IPS DF 4.7 (cell line): ENCODE measurements around the gene SMTNL1.

Experiments used
- DNase-seq: peaks from one replicate; pipeline ENCODE4 v3.0.0-alpha.2; 2013; ENCODE audit warnings: low spot score; ENCODE audit errors: extremely low read depth

The SMTNL1 gene

DNA sequence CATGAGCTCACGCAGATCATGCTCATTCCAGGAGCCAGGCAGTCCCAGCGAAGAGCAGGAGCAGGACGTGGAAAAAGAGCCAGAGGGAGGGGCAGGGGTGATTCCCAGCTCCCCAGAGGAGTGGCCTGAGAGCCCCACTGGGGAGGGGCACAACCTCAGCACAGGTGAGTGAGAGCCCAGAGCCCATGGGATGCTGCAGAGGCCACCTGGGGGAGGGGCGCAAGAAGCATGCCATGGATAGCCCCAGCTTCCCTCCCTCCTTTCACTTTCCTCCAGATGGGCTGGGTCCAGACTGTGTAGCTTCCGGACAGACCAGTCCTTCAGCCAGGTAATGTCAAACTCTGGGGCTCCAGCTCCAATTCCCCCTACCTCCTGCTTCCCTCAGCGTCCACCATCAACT lies 6.2 kb downstream of the SMTNL1 start:
- no peak for DNase-seq

DNA sequence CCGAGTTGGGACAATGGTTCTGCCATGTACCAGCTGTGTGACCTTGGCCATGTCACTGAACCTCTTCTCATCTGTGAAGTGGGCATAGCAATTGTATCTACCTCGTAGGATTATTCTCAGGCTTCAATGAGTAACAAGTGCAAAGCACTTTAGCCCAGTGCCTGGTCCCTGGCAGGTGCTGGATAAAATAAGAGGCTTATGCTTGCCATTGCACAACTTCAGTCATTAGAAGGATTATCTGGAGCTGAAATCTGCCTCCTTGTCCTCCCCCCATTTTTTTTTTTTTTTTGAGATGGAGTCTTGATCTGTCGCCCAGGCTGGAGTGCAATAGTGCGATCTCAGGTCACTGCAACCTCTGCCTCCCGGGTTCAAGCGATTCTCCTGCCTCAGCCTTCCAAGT lies 7.2 kb downstream of the SMTNL1 start:
- no peak for DNase-seq

DNA sequence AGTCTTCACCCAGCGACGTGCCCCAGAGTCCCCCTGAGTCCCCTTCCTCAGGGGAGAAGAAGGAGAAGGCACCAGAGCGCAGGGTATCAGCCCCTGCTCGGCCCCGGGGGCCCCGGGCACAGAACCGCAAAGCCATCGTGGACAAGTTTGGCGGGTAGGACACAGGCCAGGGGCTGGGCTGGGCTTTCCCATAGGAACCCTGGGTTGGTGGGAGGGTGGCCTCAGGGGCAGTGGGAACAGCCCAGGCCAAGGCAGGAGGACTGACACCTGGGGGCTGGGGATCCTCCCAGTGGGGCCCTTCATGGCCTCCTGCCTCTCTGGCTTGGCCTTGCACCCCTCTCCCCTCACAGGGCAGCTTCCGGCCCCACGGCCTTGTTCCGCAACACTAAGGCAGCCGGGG lies 8.5 kb downstream of the SMTNL1 start:
- no peak for DNase-seq

DNA sequence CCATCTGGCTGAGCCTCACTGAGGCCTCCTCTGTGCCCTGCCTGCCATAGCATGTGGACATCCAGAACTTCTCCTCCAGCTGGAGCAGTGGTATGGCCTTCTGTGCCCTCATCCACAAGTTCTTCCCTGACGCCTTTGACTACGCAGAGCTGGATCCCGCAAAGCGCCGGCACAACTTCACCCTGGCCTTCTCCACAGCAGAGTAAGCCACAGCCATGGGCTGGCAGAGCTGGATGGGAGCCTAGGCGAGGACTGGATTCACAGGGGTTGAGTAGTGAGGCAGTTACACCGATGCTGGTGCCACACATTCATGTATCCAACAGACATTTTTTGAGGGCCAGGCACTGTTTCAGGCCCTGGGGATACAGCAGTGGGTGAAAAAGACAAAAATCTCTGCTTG lies 9.1 kb downstream of the SMTNL1 start:
- no peak for DNase-seq

DNA sequence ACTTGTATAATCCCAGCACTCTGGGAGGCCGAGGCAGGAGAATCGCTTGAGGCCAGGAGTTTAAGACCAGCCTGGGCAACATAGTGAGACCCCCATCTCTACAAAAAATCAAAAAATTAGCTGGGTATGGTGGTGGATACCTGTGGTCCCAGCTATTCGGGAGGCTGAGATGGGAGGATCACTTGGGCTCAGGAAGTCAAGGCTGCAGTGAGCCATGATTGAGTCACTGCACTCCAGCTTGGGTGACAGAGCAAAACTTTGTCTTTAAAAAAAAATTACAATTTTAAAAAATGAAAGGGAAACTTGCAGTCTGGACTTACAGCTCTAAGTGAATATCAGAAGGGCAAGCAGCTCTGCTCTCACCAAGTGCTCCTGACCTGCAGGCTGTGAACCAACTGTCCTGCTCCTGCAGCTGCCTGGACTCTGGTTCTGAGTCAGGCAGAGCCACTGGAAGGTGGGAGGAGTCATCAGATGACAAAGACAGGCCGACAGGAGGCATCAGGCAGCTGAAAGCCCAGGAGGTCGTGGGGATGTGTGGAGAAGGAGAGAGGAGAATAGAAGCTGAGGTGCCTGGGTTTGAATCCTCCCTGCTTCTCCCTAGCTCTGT lies 9.6 kb downstream of the SMTNL1 start:
- no peak for DNase-seq

DNA sequence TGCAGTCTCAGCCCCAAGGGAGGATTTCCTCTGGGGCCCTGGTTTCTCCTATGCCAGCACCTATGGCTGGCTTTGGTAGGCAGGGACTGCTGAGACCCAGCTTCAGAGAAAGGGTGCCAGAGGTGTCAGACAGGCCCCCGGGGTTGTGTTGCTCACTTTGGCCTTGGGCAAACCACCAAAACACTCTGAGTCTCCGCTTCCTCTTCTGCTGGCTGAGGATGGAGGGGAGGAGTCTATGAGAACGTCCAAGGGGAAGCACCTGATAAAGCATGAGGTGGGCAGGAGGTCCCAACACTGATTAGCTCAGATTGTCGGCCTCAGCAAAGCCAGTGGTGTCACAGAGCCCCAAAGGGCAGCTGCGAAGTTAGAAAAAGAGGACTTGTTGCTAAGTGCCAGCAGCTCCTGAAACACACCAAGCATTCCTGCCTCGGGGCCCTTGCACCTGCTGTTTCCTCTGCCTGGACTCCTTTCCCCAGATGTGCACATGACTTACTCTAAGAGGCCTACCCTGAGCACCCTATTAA lies 10.5 kb downstream of the SMTNL1 start:
- DNase-seq = no peak

DNA sequence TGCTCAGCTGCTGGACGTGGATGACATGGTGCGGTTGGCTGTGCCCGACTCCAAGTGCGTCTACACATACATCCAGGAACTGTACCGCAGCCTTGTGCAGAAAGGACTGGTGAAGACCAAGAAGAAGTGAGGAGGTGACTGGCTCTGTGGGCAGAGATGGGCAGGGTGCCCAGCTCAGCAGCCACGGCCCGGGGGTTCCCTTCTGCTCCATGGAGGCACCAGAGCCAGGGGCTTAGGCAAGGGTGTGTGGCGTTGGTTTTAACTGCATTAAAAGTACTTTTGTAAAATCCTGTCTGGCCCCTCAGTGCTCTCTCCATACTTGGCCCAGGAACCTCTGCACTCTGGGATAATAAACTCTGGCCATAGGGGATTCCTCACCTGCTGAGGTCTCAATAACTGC lies 12.6 kb downstream of the SMTNL1 start:
- no peak for DNase-seq

DNA sequence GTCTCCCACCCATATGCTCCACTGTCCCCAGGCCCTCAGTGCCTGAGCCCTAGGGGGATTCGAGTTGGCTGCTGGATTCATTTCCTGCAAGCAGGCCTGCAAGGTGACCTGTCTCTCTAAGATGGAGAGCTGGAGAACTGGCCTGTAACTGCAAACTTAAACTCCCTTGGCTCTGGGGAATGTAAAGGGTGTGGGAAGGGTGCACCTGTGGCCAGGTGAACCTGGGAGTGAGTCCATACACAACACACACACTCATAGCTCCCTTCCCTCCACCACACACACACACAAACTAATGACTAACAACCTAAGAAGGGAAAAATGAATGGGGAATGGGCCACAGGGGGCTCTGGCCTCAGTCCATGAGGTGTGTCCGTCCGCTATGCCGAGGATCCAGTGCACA lies 14.5 kb downstream of the SMTNL1 start:
- no peak for DNase-seq

DNA sequence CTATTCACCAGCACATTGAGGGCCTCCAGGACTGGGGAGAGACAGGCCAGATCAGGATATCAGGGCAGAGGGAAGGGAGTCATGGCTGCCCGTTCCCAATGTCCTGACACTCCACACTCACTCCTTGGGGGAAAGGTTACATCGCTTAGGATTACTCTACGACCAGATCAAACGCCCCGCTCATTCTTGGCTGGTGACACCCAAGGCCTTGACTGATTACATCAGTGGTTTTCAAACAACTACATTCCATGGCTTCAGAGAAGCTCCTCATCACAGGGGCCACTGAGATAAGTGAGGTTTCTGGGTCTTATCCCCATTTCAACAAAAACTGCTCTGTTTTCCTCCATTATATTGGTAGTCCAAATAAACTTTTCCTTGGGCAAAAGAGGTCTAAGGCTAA lies 15.1 kb downstream of the SMTNL1 start:
- DNase-seq = no peak

DNA sequence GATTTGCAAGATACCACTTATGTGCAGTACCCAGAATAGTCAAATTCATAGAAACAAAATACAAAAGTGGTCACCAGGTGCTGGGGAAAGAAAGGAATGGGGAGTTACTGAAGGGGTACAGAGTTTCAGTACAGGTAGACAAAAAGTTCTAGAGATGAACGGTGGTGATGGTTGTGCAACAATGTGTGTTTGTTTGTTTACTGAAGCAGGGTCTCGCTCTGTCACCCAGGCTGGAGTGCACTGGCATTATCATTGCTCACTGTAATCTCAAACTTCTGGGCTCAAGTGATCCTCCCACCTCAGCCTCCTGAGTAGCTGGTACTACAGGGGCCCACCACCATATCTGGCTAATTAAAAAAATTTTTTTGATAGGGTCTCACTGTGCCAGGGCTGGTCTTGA lies 18.0 kb downstream of the SMTNL1 start:
- no peak for DNase-seq

DNA sequence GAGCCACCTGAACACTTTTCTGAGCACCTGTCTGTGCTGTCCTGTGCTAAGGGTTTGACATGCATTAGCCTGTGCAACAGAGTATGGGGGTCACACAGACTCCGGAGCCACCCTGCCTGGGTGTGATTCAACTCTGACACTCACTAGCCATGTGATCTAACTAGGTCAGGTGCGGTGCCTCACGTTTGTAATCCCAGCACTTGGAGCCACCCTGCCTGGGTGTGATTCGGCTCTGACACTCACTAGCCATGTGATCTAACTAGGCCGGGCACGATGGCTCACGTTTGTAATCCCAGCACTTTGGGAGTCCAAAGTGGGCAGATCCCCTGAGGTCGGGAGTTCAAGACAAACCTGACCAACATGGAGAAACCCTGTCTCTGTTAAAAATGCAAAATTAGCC lies 18.6 kb downstream of the SMTNL1 start:
- no peak for DNase-seq

DNA sequence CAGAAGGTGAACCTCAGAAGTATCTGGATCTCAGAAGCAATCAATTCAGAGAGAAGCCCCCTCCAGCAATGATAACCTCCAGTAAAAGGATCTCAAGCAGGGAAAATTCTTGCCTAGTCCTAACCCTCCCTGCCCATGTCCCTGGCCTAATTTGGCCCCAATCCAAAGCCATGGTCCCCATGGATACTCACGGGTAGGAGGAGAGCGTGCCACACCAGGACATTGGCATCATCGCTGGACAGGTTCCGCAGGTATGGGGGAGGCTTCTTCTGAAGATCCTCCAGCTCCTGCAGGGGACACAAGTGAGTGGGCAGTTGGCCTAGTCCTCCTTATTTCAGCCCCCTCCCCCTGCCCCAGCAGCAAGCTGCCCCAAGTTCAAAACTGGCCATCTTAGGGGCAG lies 22.8 kb downstream of the SMTNL1 start:
- no peak for DNase-seq

DNA sequence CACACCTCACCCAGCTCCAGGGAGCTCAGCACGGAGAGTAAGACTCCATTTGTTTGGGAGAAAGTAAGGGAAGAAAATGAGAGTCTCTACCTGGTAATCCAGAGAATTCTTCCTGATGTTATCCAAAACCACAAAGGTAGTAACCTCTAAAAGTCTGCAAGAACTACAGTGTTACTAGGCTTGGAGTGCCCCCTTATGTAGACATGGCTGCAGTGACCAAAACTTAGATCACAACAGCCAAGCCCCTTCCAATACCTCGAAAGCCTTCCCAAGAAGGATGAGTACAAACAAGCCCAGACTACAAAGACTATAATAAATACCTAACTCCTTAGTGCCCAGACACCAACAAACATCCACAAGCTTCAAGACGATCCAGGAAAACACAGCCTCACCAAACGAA lies 25.2 kb downstream of the SMTNL1 start:
- DNase-seq = no peak

DNA sequence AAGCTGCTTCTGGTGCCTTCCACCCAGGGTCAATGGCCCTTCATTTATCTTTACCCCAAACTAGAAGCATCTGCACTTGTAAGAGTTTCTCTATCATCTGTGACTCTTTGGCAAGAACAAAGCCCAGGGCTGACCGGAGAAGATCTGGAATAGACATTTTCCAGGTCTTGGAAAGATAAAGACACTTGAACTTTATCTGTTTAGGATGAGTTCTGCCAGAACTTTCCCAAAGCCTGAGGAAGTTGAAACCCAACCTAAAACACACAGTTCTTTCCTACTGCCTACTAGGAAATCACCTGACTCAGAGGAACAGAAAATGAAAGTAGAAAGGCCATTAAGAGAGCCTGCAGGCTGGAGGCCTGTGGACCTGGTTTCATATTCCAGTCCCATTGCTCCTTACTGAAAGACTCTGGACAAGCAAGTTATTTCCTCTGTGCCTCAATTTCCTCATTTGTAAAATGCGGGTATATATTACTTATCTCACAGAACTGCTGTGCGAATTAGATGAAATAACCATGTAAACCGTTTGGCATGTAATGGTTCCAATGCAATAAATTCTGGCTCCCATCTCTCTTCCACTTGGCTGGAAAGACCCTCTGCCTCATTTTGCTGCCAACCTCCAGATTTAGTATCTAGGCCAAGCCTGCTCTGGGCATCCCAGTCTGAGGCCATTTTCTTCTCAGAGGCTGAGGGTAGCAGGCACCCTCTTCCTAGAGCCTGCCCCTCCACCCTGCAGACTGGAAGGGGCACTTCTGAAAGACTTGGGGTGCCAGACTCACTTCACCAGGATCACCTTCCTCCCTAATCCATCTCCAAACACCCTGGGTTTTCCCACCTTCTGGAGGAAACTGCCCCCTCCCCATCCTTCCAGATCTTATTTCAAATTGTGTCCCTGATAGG lies 28.9 kb downstream of the SMTNL1 start:
- DNase-seq = no peak

DNA sequence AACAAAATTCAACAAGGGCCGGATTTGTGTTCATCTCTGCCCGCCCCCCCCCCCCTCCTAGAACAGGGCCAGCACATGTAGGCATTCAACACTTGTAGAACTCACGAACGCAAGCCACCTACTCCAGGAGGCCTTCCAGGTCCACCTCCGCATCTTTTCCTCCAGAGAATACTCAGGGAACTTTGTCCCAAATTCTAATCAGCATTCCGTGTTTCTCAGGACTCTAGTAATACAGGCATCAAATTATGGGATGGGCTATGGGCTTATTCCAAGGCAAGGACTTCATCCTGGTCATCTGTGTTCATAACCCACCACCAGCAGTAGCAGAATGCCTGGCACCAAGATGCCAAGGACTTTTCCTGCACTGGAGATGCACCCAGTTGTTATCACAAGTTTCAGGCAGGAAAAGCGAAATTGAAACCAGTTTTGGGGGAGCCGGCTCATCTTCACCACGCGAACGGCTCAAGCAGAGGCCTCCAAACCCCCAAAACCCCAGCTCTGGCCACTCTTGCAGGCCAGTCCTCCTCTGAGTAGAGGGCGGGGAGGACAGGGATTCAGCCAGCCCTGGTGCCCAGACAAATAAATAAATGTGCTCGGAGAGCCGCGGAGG lies 29.6 kb downstream of the SMTNL1 start:
- no peak for DNase-seq

DNA sequence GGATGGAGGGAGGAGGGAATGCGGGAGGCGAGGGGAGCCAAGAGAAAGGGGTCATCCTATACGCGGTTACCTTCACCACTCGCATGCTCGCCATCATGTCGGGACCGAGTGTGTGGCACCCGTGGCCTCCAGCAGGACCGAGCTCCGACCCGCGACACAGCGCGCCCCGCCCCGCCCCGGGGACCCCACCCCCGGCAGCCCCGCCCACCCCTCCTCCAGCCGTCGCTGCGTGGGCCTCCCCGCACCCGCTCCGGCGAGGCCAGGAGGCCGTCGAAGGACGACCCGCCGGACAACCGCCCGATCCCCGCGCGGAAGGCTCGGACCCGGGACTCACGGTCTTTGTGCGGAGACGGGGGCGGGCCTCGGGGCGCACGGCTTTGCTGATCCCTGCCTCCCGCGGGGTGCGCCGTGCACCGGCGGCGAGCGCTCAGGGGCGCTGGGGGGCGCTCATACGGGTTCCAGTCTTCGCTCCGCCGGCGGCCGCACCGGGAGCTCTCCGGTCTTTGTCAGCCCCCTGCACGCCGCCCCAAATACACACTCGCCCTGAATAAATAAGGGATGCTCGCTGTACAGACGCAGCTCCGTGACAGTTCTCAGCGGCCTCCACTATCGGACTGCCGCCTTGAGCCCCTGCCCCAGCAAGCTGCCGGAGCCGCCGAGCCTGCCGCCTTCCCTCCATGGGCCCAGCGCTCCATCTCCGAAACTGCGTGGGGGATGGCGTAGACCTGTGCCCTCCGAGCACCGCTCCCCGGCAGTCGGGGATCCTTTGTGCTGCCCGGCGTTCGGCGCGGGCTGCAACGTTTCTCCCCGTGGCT lies 30.3 kb downstream of the SMTNL1 start, which contains the start of gene UBE2L6:
UBE2L6 (minus strand) TSS at position 158 of the 815 bp plus-strand sequence; CDS start at position 97, 61 bp downstream.
- DNase-seq = no peak

DNA sequence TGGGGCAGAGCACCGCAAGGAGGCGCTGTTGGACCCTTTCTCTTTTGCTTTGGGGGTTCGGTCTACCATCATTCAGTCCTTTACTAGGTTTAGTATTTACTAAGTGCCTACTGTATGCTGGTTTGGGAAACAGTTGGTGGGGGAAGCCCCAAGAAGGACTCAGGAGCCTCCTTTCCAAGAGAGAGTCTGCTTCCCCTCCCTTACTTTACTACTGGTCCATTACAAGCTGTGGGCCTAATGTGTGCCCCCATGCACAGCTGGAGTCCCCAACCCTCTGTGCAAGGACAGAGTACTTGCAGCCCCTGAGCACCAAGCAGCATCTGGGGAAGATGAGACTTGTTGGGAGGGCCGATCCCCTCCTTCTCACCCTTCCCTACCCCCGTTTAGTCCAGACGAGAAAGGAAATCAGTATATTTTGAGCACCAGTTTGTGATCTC lies 31.0 kb downstream of the SMTNL1 start:
- DNase-seq = peak; percentile 51

DNA sequence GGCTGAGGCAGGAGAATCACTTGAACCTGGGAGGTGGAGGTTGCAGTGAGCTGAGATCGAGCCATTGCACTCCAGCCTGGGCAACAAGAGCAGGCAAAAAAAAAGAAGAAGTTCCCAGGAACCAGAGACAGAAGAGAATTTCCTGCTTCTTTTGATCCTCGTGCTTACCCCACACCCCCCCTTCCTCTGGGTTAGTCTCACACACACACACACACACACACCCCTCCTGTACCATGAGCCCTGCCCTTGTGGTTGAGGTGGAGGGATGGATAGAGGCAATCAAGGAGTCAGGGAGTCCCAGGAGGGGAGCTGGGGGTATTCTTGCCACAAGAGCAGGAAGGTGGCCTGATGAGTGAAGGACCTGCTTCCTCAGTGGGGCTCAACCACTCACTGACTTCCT lies 34.2 kb downstream of the SMTNL1 start:
- DNase-seq = no peak

DNA sequence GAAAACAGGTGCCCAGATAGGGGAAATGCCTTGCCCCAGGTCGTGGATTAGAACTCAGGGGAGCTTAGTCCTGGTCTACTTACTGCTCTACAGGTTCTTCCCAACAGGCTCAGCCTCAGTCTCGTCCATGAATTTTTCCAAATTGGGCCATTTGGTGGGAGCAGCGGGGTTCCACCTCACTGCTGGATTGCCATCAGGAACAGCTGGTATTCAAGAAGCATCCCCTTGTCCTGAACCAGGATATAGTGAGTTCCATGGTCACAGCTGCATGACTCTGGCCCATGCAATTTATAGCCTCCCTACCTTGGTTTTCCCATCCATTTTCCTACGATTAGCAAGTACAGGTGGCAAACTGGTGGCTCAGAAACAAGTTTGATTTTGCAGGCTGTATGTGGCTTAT lies 36.7 kb downstream of the SMTNL1 start:
- DNase-seq = no peak

DNA sequence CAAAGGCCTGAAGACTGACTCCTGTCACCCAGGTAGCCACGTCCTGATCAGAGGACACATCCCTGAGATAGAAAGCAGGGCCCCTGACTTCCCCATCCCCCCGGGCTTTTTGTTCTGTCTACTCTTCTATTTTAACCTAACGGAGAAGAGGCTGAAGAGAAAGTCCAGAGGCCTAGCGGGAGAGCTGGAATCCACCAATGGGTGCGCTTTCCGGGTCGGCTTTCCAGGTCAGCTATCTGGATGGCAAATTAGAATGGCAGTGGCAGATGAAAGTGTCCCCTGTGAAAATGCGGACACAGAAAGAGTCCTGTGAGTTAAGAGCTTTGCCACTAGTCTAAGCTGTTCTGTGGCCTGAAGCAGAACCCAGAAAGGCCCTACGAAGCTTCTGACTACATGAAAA lies 46.9 kb downstream of the SMTNL1 start:
- DNase-seq = no peak

DNA sequence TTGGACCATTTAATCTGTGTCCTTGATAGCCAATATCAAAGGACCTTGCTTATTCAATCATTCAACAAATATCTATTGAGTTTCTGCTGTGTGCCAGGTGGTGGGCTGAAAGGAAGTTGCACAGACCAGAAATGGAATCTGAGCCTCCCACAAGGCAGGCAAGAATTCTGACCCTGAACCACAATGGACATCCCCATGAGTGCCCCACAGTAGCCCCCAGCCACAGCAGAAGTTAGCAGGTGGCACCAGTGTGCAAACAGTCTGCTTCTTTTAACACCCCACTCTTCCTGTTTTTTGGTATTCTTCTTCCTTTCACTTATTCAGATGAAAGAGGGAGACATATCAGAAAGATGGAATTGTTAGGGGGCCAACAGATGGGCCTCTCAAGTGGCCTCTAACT lies 47.9 kb downstream of the SMTNL1 start:
- DNase-seq = no peak
